SK-N-MC (cell line): ENCODE data around the gene PREX1.

Experiments used
- EZH2 ChIP-seq: fragments of 200-600 bp; sonication (generic); IDR thresholded peaks from one replicate; pipeline ENCODE4 v1.6.1; 2017; ENCODE audit warnings: antibody characterized with exemption
- POLR2AphosphoS5 ChIP-seq: IDR thresholded peaks from 2 replicates; pipeline ENCODE4 v1.6.1; 2012; ENCODE audit warnings: mild to moderate bottlenecking, low read depth, low read length, borderline replicate concordance

- no peak for TF ChIP-seq POLR2AphosphoS5
- TF ChIP-seq EZH2, result no peak
Observed at GRCh38 chr20:48720256-48720985, 107.4 kb downstream of the PREX1 start.
